NT2/D1 (cell line): Measurements from ENCODE around the gene TMEM163.

Source experiments
- SUZ12 ChIP-seq: IDR thresholded peaks from 2 replicates; pipeline ENCODE4 v1.6.1; 2011; ENCODE audit not compliant: insufficient read length, insufficient read depth; ENCODE audit errors: extremely low read depth
- ZNF274 ChIP-seq: IDR thresholded peaks from 2 replicates; pipeline ENCODE4 v1.6.1; 2011; ENCODE audit warnings: mild to moderate bottlenecking, low read depth, low read length

DNA sequence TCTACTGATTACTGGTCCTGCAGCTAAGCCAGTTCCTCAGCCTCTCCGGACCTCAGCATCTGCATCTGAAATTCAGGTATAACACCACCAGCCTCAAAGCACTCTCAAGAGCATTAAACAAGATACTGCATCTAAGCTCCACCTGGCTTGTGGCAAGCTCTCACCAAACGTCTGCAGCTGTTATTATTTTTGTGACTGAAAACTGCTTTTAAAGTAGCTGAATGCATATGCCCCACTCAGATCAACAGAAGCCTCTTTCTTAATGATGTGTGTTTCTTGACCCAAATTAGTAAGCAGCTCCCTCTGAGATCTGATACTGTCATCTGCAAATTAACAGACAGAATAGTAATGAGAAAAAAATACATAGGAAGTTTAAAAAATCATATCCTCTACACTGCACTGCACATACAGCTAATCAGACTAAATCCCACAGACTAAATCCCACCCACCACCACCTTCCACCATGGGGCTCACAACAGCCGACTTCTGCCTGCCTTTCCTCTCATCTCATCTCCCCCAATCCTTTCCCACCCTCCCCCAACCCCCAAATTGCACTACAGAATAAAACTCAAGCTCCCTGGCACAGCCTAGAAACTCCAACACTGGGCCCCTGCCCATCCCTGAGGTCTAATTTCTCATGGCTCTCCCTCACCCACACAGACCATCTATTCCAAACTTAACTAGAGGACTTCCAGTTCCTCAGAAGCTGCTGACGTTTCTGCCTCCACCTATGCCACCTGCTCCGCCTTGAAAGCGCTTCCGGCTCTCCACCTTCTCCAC is 52.9 kb downstream of the TMEM163 start:
- TF ChIP-seq ZNF274 (no peak), SUZ12 (no peak)
